IMR-90 (cell line): ENCODE measurements around the gene COLEC12. TPM values are rescaled to one million over a fixed set of nuclear protein-coding genes. Genes with fewer than 3 reads are reported as not detected.

ENCODE experiments used
- ATAC-seq: fragments of 200-7000 bp; cut with Tn5 transposase; 2 replicates; pipeline ENCODE4 v1.9.1; 2020; ENCODE audit warnings: low read depth, mild to moderate bottlenecking, moderate library complexity
- BruUV-seq: library from RNA; stranded (reverse); fragments of 400-500 nt; replicated peaks from 2 replicates; lab custom pipeline; 2021; lab: Mats Ljungman, UMichigan
- CTCF ChIA-PET: fragments of 300-600 bp; formaldehyde crosslinking; extraction: SDS; loops from one replicate; lab custom pipeline; 2021; ENCODE audit warnings: antibody characterized with exemption; lab: Yijun Ruan, JAX
- POLR2A ChIA-PET: fragments of 300-600 bp; sonication (Branson Sonifier 250); formaldehyde crosslinking; loops from one replicate; lab custom pipeline; 2022; ENCODE audit warnings: antibody characterized with exemption; ENCODE audit not compliant: unreplicated experiment; lab: Charles Lee
- DNase-seq: peaks from one replicate; pipeline ENCODE4 v3.0.0; 2013
- H2AFZ ChIP-seq: replicated peaks from 2 replicates; pipeline ENCODE3; 2013; ENCODE audit warnings: low read length, mild to moderate bottlenecking; ENCODE audit not compliant: poor library complexity
- H2AK5ac ChIP-seq: 2 replicates; pipeline ENCODE4 v1.6.1; 2013; ENCODE audit warnings: low read depth, low read length, inconsistent platforms
- H2AK9ac ChIP-seq: replicated peaks from 2 replicates; pipeline ENCODE3; 2013; ENCODE audit warnings: mild to moderate bottlenecking, low read depth, low read length, moderate library complexity; ENCODE audit not compliant: poor library complexity
- H2BK120ac ChIP-seq: 2 replicates; pipeline ENCODE4 v1.6.1; 2013; ENCODE audit warnings: low read depth, low read length, inconsistent platforms
- H2BK15ac ChIP-seq: 3 replicates; pipeline ENCODE4 v1.6.1; 2013; ENCODE audit warnings: low read depth, low read length, inconsistent platforms
- H2BK20ac ChIP-seq: 2 replicates; pipeline ENCODE4 v1.6.1; 2013; ENCODE audit warnings: low read depth, mild to moderate bottlenecking, inconsistent platforms, low read length, moderate library complexity
- H2BK5ac ChIP-seq: 2 replicates; pipeline ENCODE4 v1.6.1; 2013; ENCODE audit warnings: mild to moderate bottlenecking, low read depth, low read length, inconsistent platforms; ENCODE audit not compliant: poor library complexity, severe bottlenecking
- H3K14ac ChIP-seq: replicated peaks from 2 replicates; pipeline ENCODE4 v1.6.1; 2013; ENCODE audit warnings: low read depth, low read length, inconsistent platforms
- H3K18ac ChIP-seq: 2 replicates; pipeline ENCODE4 v1.6.1; 2013; ENCODE audit warnings: low read depth, low read length, control low read depth
- H3K23ac ChIP-seq: 2 replicates; pipeline ENCODE4 v1.6.1; 2013; ENCODE audit warnings: low read depth, low read length, inconsistent platforms
- H3K27ac ChIP-seq: 2 replicates; pipeline ENCODE4 v1.5.1; 2013; ENCODE audit warnings: mild to moderate bottlenecking, control low read depth, low read length; ENCODE audit not compliant: insufficient read depth
- H3K27me3 ChIP-seq: 2 replicates; pipeline ENCODE4 v1.6.1; 2013; ENCODE audit warnings: low read length; ENCODE audit not compliant: control insufficient read depth, insufficient read depth
- H3K36me3 ChIP-seq: 2 replicates; pipeline ENCODE4 v1.6.1; 2013; ENCODE audit warnings: low read length, mixed read lengths; ENCODE audit not compliant: control insufficient read depth, insufficient read depth
- H3K4ac ChIP-seq: 2 replicates; pipeline ENCODE4 v1.6.1; 2013; ENCODE audit warnings: low read depth, low read length, inconsistent platforms
- H3K4me1 ChIP-seq: 2 replicates; pipeline ENCODE4 v1.6.1; 2013; ENCODE audit warnings: low read length, mixed read lengths; ENCODE audit not compliant: control insufficient read depth, insufficient read depth
- H3K4me2 ChIP-seq: 2 replicates; pipeline ENCODE4 v1.6.1; 2013; ENCODE audit warnings: low read depth, mild to moderate bottlenecking, control low read depth, low read length, moderate library complexity
- H3K4me3 ChIP-seq: 2 replicates; pipeline ENCODE4 v1.5.1; 2013; ENCODE audit warnings: low read depth, mild to moderate bottlenecking, control low read depth, low read length, moderate library complexity; ENCODE audit not compliant: insufficient read depth
- H3K56ac ChIP-seq: 2 replicates; pipeline ENCODE4 v1.6.1; 2013; ENCODE audit warnings: low read length, inconsistent platforms; ENCODE audit not compliant: insufficient read depth; ENCODE audit errors: extremely low read depth
- H3K79me1 ChIP-seq, 2 experiments: 2 replicates each; pipeline ENCODE4 v1.6.1; 2013; ENCODE audit warnings: low read length in 2 of 2, inconsistent platforms in 1 of 2, low read depth in 1 of 2
- H3K9ac ChIP-seq: 2 replicates; pipeline ENCODE4 v1.6.1; 2013; ENCODE audit warnings: low read depth, low read length, control low read depth
- H3K9me1 ChIP-seq: 2 replicates; pipeline ENCODE4 v1.6.1; 2013; ENCODE audit warnings: low read length, inconsistent platforms; ENCODE audit not compliant: insufficient read depth
- H3K9me3 ChIP-seq: 2 replicates; pipeline ENCODE4 v1.6.1; 2013; ENCODE audit warnings: low read length; ENCODE audit not compliant: control insufficient read depth, insufficient read depth
- H4K20me1 ChIP-seq: 2 replicates; pipeline ENCODE4 v1.6.1; 2013; ENCODE audit warnings: low read length, inconsistent platforms; ENCODE audit not compliant: insufficient read depth
- H4K5ac ChIP-seq: 2 replicates; pipeline ENCODE4 v1.6.1; 2013; ENCODE audit warnings: mild to moderate bottlenecking, low read depth, low read length, control low read depth
- H4K8ac ChIP-seq, 2 experiments: 2 replicates each; pipeline ENCODE4 v1.6.1; 2013; ENCODE audit warnings: low read depth in 2 of 2, low read length in 2 of 2, control low read depth in 1 of 2, inconsistent platforms in 1 of 2
- H4K91ac ChIP-seq: 2 replicates; pipeline ENCODE4 v1.6.1; 2013; ENCODE audit warnings: low read depth, low read length, inconsistent platforms; ENCODE audit not compliant: insufficient read depth
- CEBPB ChIP-seq: IDR thresholded peaks from 2 replicates; pipeline ENCODE4 v1.6.1; 2012; ENCODE audit warnings: low read depth, low read length, improper control_type of control experiment
- CHD1 ChIP-seq: IDR thresholded peaks from 2 replicates; pipeline ENCODE4 v1.6.1; 2012; ENCODE audit warnings: low read depth, low read length, improper control_type of control experiment
- POLR2A ChIP-seq: IDR thresholded peaks from 2 replicates; pipeline ENCODE4 v1.6.1; 2012; ENCODE audit warnings: mild to moderate bottlenecking, low read depth, low read length
- RFX5 ChIP-seq: IDR thresholded peaks from 2 replicates; pipeline ENCODE4 v1.8.0; 2012; ENCODE audit warnings: low read depth, mild to moderate bottlenecking, low read length, moderate library complexity
- WGBS, 2 experiments: methylation state at CpG; one replicate each; pipeline versions ENCODE4 v1.1.5 to v1.1.7; 2013; ENCODE audit warnings: missing lambda C conversion rate in 2 of 2; ENCODE audit not compliant: insufficient read length in 1 of 2; ENCODE audit errors: extremely low coverage in 2 of 2; 5-methylcytosine and 5-hydroxymethylcytosine counted together
- dilution Hi-C: fragments of 300-500 bp; cut with HindIII; formaldehyde crosslinking; loops from one replicate; pipeline ENCODE4 v1.14.3; 2018; ENCODE audit warnings: low sequenced_read_pairs; ENCODE audit not compliant: unreplicated experiment
- in situ Hi-C: fragments of 300-500 bp; cut with MboI; formaldehyde crosslinking; loops from 3 replicates; pipeline ENCODE4 v1.14.3; 2019; ENCODE audit warnings: low sequenced_read_pairs, inconsistent platforms, mixed read lengths
- intact Hi-C: fragments of 100-400 bp; cut with micrococcal nuclease; formaldehyde crosslinking; loops from 2 replicates; pipeline ENCODE4 v1.10.0; 2022
- polyA plus RNA-seq, 3 experiments: library from polyadenylated mRNA; depleted of rRNA; stranded (reverse); fragments of >200 nt; gene quantifications; 2 replicates each; pipeline ENCODE4 v1.2.3, GENCODE V29; 2012; ENCODE audit warnings: low replicate concordance in 1 of 3
- total RNA-seq: library from RNA; depleted of rRNA; stranded (reverse); fragments of >200 nt; gene quantifications from 2 replicates; pipeline ENCODE4 v1.2.3, GENCODE V29; 2012

COLEC12 gene
- total and polyA plus RNA-seq, 2 of the 4 experiments (the other 2 are of a cell fraction), result 1.0 to 2.3 TPM

GRCh38 chr18:459814-460593 is 40.5 kb downstream of the COLEC12 start (continued):
- TF ChIP-seq POLR2A, result no peak

- peak overlapping the region; percentile 74 for H3K4me2 ChIP-seq
- H3K27ac ChIP-seq, result peak overlapping the region; percentile 83; the same call in 1 of the 2 replicates
- DNase-seq, result peak; percentile 48
Observed at GRCh38 chr18:457521-458412, 42.7 kb downstream of the COLEC12 start.

More at GRCh38 chr18:457521-458412, 42.7 kb downstream of the COLEC12 start:
- Histone ChIP-seq H2BK15ac (no peak overlapping the region; the same call in 2 of the 3 replicates), H3K18ac (peak overlapping the region; percentile 60), H4K5ac (peak overlapping the region; percentile 34; the same call in 1 of the 2 replicates), H3K14ac (peak overlapping the region; percentile 22; the same call in 1 of the 2 replicates), H3K4ac (peak overlapping the region; percentile 35), H4K91ac (peak overlapping the region; percentile 5; the same call in 1 of the 2 replicates), H3K9me1 (0 out of 2 replicates have a peak, but pooled peaks cover 3% of the 10 kb centered on the region), H3K4me3 (no peak overlapping the region), H4K20me1 (no peaks in the 10 kb centered on the region), H3K4me1 (peaks cover 15% of the 10 kb centered on the region), H2BK5ac (no peak overlapping the region), H2BK20ac (no peak overlapping the region; the same call in 1 of the 2 replicates), H3K27me3 (peaks cover 9% of the 10 kb centered on the region), H3K56ac (no peak overlapping the region), H3K79me1 (no peaks in the 10 kb centered on the region), H3K9me3 (no peaks in the 10 kb centered on the region), H3K23ac (no peak overlapping the region; the same call in 1 of the 2 replicates), H2AK9ac (no peak overlapping the region), H4K8ac (peak overlapping the region; percentile 12 to 64; a peak in 2 of 4 replicates), H2AFZ (peak overlapping the region; percentile 56), H3K9ac (peak overlapping the region; percentile 35; the same call in 1 of the 2 replicates), H2BK120ac (peak overlapping the region; percentile 18), H2AK5ac (peak overlapping the region; percentile 59; the same call in 1 of the 2 replicates), H3K36me3 (no peaks in the 10 kb centered on the region)
- dilution Hi-C loops, result no loop called here
- in situ Hi-C loops, result no loop called here
- WGBS, 2 experiments, result 80% methylated on average over 1 of the region's 12 CpGs; no CpG with 5 or more reads in 1 of the 2 experiments
- TF ChIP-seq CHD1 (no peak), CEBPB (peak; percentile 63), RFX5 (no peak)
- intact Hi-C loops, result loop anchor here (5.0 kb wide), 1 partner anchor 160 kb away; no protein-coding TSS in a partner anchor
- ATAC-seq, result peak; percentile 74
- ChIA-PET CTCF (no interaction called here), POLR2A (no interaction called here)
- no TSS peak for BruUV-seq
